ENCODE data around the gene RPS6KB1. TPM values are rescaled to one million over a fixed set of nuclear protein-coding genes. Genes with fewer than 3 reads are reported as not detected.

The RPS6KB1 gene
- total and polyA plus RNA-seq, 2 of the 8 experiments (the other 6 are each of a cell fraction or from before 2014, with no cell fraction given): 3.4 to 28.4 TPM

DNA sequence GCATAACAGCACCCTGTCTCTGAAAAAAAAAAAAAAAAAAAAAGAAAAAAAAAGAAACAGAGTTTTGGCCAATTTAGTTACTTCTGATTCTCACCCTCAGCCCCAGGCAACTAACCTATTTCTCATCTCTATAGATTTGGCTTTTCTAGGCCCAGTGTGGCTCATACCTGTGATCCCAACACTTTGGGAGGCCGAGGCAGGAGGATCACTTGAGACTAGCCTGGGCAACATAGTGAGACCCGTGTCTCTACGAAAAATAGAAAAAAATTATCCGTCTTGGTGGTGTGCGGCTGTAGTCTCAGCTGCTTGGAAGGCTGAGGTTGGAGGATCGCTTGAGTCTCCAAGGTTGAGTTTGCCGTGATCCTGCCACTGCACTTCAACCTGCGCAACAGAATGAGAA, 8.7 kb downstream of the RPS6KB1 start:
- H2BK5ac ChIP-seq (ENCODE audit: low read depth, low read length): no peak overlapping the region
- no peak overlapping the region for H2BK12ac ChIP-seq (ENCODE audit: low read depth, low read length)
- DNase-seq (ENCODE audit: low read depth in 1 of 2, low spot score in 2 of 2) (no peak), FAIRE-seq (no peak)
- H4K8ac ChIP-seq (ENCODE audit: extremely low read depth, insufficient read depth, low read length): no peak overlapping the region
- H3K4me2 ChIP-seq (ENCODE audit: insufficient read depth in 1 of 2, low read depth in 2 of 2, low read length in 2 of 2): no peak overlapping the region
- no peaks in the 10 kb centered on the region for H4K20me1 ChIP-seq (replicated peaks in 1 of 2; ENCODE audit: control insufficient read depth in 1 of 2, insufficient read depth in 2 of 2, low read length in 2 of 2)
- no peaks in the 10 kb centered on the region for H3K4me1 ChIP-seq (replicated peaks in 1 of 4; ENCODE audit: control insufficient read depth in 3 of 4, insufficient read depth in 4 of 4, low read length in 3 of 4)
- no peak overlapping the region for H3K23ac ChIP-seq (ENCODE audit: insufficient read length)
- H3K9me3 ChIP-seq (ENCODE audit: insufficient read depth in 2 of 2, low read depth in 1 of 2, low read length in 1 of 2): no peaks in the 10 kb centered on the region
- H3K36me3 ChIP-seq (ENCODE audit: control insufficient read depth in 2 of 4, insufficient read depth in 4 of 4, low read length in 3 of 4): no peaks in the 10 kb centered on the region; a peak in 1 of 8 replicates
- no peak overlapping the region for H3K9ac ChIP-seq (replicated peaks in 1 of 4; ENCODE audit: extremely low read depth in 1 of 4, low read depth in 3 of 4, low read length in 3 of 4)
- ChIA-PET POLR2A (ENCODE audit: partially characterized antibody) (no interaction called here), CTCF (ENCODE audit: partially characterized antibody) (no interaction called here)
- H2AK5ac ChIP-seq (ENCODE audit: low read depth, low read length): no peak overlapping the region
- no peak overlapping the region for H2BK20ac ChIP-seq (ENCODE audit: low read length)
- H3K79me1 ChIP-seq (ENCODE audit: low read depth, low read length): peaks cover 2% of the 10 kb centered on the region; the same call in 1 of the 2 replicates
- no peak overlapping the region for H2BK120ac ChIP-seq (replicated peaks; ENCODE audit: low read depth, low read length)
- no peak overlapping the region for H3K27ac ChIP-seq (ENCODE audit: low read depth, low read length)
- no peak overlapping the region for H3K14ac ChIP-seq (ENCODE audit: insufficient read length)
- no peak overlapping the region for H3K4me3 ChIP-seq (ENCODE audit: extremely low read depth in 1 of 4, insufficient read depth in 2 of 4, low read depth in 3 of 4, low read length in 4 of 4)
- no peak overlapping the region for H4K5ac ChIP-seq (ENCODE audit: insufficient read length, low read depth, low read length)
- H3K23me2 ChIP-seq (ENCODE audit: low read depth, low read length): no peaks in the 10 kb centered on the region
- peaks cover 0 to 28% of the 10 kb centered on the region in 2 experiments; a peak in 2 of 4 replicates for H3K79me2 ChIP-seq (ENCODE audit: control insufficient read depth in 1 of 2, insufficient read depth in 2 of 2, low read length in 2 of 2)
- WGBS, 2 experiments (ENCODE audit: extremely low coverage in 1 of 2, insufficient coverage in 1 of 2, insufficient read length in 1 of 2, insufficient replicate concordance in 2 of 2, low coverage in 1 of 2, low lambda C conversion rate in 2 of 2, missing lambda C conversion rate in 1 of 2): 96% methylated on average over 8 of the region's 8 CpGs; no CpG with 5 or more reads in 1 of the 2 experiments
- H2BK15ac ChIP-seq (ENCODE audit: low read length): no peak overlapping the region
- no peak overlapping the region for H4K91ac ChIP-seq (replicated peaks; ENCODE audit: insufficient read length, low read length)
- no peak overlapping the region for H3K4ac ChIP-seq (replicated peaks; ENCODE audit: insufficient read length, low read depth, low read length)
- no peak overlapping the region for H3K56ac ChIP-seq (replicated peaks; ENCODE audit: insufficient read length, low read depth, low read length)
- no peak overlapping the region for H3K18ac ChIP-seq (ENCODE audit: extremely low read depth, low read length)
- no peak overlapping the region for H2AFZ ChIP-seq (ENCODE audit: low read length)
- H3K27me3 ChIP-seq (replicated peaks in 1 of 4; ENCODE audit: control insufficient read depth in 3 of 4, extremely low read depth in 1 of 4, insufficient read depth in 3 of 4, low read length in 3 of 4): no peaks in the 10 kb centered on the region
- TF ChIP-seq SIRT6 (IDR thresholded peaks at IDR 0.05; ENCODE audit: low read length) (no peak), SIX5 (IDR thresholded peaks at IDR 0.05; ENCODE audit: low read depth, low read length) (no peak), PHF8 (conservative IDR thresholded peaks at IDR 0.05; ENCODE audit: low read depth, low read length) (no peak), NRF1 (IDR thresholded peaks at IDR 0.05; ENCODE audit: low read depth, low read length) (no peak), POLR2AphosphoS5 (IDR thresholded peaks at IDR 0.05; ENCODE audit: low read depth, low read length) (no peak), GTF2F1 (IDR thresholded peaks at IDR 0.05; ENCODE audit: borderline replicate concordance, low read depth, low read length) (no peak), EP300 (IDR thresholded peaks at IDR 0.05; ENCODE audit: borderline replicate concordance in 1 of 2, low read depth in 2 of 2, low read length in 2 of 2) (no peak), POLR2A (IDR thresholded peaks at IDR 0.05; ENCODE audit: control extremely low read depth in 1 of 2, low read depth in 2 of 2, low read length in 2 of 2) (no peak), POU5F1 (IDR thresholded peaks at IDR 0.05; ENCODE audit: low read depth, low read length) (no peak), CEBPB (IDR thresholded peaks at IDR 0.05; ENCODE audit: low read depth, low read length) (no peak), TAF7 (optimal IDR thresholded peaks at IDR 0.05; ENCODE audit: borderline replicate concordance, low read depth, low read length) (no peak), CHD1 (IDR thresholded peaks at IDR 0.05; ENCODE audit: low read depth, low read length) (no peak)
- TF ChIP-seq, protein P1, sequence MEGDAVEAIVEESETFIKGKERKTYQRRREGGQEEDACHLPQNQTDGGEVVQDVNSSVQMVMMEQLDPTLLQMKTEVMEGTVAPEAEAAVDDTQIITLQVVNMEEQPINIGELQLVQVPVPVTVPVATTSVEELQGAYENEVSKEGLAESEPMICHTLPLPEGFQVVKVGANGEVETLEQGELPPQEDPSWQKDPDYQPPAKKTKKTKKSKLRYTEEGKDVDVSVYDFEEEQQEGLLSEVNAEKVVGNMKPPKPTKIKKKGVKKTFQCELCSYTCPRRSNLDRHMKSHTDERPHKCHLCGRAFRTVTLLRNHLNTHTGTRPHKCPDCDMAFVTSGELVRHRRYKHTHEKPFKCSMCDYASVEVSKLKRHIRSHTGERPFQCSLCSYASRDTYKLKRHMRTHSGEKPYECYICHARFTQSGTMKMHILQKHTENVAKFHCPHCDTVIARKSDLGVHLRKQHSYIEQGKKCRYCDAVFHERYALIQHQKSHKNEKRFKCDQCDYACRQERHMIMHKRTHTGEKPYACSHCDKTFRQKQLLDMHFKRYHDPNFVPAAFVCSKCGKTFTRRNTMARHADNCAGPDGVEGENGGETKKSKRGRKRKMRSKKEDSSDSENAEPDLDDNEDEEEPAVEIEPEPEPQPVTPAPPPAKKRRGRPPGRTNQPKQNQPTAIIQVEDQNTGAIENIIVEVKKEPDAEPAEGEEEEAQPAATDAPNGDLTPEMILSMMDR (IDR thresholded peaks at IDR 0.05; ENCODE audit: control extremely low read depth in 1 of 3, insufficient read depth in 1 of 3, low read depth in 1 of 3, low read length in 3 of 3): no peak

Data from H1 (cell line).